Subcutaneous adipose tissue (tissue), 4 donors: ENCODE results near the gene MRPL14. TPM values are rescaled to one million over a fixed set of nuclear protein-coding genes. Genes with fewer than 3 reads are reported as not detected.

Experiments
- CTCF ChIP-seq: fragments of 450-650 bp; IDR thresholded peaks from one replicate; pipeline ENCODE4 v1.5.1; 2016; ENCODE audit warnings: low read depth, mild to moderate bottlenecking, control low read depth, antibody characterized with exemption, moderate library complexity
- total RNA-seq, 4 donors: library from RNA; depleted of rRNA; stranded (reverse); fragments of >200 nt; gene quantifications; one replicate each; pipeline ENCODE4 v1.1.0, GENCODE V29; 2016

MRPL14 gene
- total RNA-seq, 4 donors from 2014 or later, result 26.2 to 30.8 (median 27.6) TPM

- TF ChIP-seq CTCF, result no peak
Observed at GRCh38 chr6:44080561-44081521, 46.4 kb downstream of the MRPL14 start.

- no peak for TF ChIP-seq CTCF
Observed at GRCh38 chr6:44079672-44080071, 47.6 kb downstream of the MRPL14 start.

GRCh38 chr6:44078827-44079671 is 48.2 kb downstream of the MRPL14 start:
- no peak for TF ChIP-seq CTCF

GRCh38 chr6:44078219-44078826 is 48.9 kb downstream of the MRPL14 start:
- no peak for TF ChIP-seq CTCF

- TF ChIP-seq CTCF, result no peak
Observed at GRCh38 chr6:44077214-44077946, 49.9 kb downstream of the MRPL14 start.

- TF ChIP-seq CTCF, result no peak
Observed at GRCh38 chr6:44076356-44077213, 50.7 kb downstream of the MRPL14 start.
